ENCODE measurements around the gene DNMT3L.

GRCh38 chr21:44262338-44263056 lies 800 bp upstream of the DNMT3L start:
- TF ChIP-seq CTCF (IDR thresholded peaks at IDR 0.05; ENCODE audit: poor library complexity): no peak
- no peak for TF ChIP-seq EZH2 (IDR thresholded peaks at IDR 0.05; ENCODE audit: borderline replicate concordance)
